Measurements from ENCODE around the gene GJC3.

GJC3 gene

GRCh38 chr7:99923200-99923599, 6.2 kb downstream of the GJC3 start:
- peaks cover 5% of the 10 kb centered on the region for H3K4me1 ChIP-seq (ENCODE audit: control insufficient read depth, insufficient read depth, low read length)
- no peak overlapping the region for H3K4me3 ChIP-seq (ENCODE audit: low read length)
- no peaks in the 10 kb centered on the region for H3K27me3 ChIP-seq (ENCODE audit: control insufficient read depth, insufficient read depth, low read length)
- no peak overlapping the region for H3K9ac ChIP-seq (ENCODE audit: low read length)
- no peaks in the 10 kb centered on the region for H3K36me3 ChIP-seq (ENCODE audit: control insufficient read depth, insufficient read depth, low read length)
- H3K27ac ChIP-seq (ENCODE audit: low read depth, low read length) = no peak overlapping the region

- H3K4me3 ChIP-seq (ENCODE audit: low read length) = peak overlapping the region; percentile 93
- H3K27ac ChIP-seq (ENCODE audit: low read depth, low read length) = peak overlapping the region; percentile 97
These were observed 9.3 kb downstream of the GJC3 start for GRCh38 chr7:99920149-99920548.

DNA sequence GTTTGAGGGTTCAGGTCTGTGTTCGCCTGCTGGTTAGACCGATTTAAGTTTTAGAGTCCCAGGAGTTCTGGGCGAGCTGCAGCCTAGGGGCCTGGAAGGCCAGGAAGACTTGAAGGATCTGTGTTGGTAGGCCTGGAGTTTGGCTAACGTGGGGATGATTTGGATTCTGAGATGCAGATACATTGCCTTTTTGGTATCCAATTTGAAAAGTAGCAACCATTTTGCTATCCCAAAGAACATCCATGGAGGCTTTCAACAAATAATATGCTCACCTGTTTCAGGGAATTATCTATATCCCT, 9.7 kb downstream of the GJC3 start:
- Histone ChIP-seq H3K27me3 (ENCODE audit: control insufficient read depth, insufficient read depth, low read length) (no peaks in the 10 kb centered on the region), H3K27ac (ENCODE audit: low read depth, low read length) (peak overlapping the region; percentile 97), H3K36me3 (ENCODE audit: control insufficient read depth, insufficient read depth, low read length) (peaks cover 4% of the 10 kb centered on the region), H3K4me3 (ENCODE audit: low read length) (peak overlapping the region; percentile 93), H3K9ac (ENCODE audit: low read length) (peak overlapping the region; percentile 74), H3K4me1 (ENCODE audit: control insufficient read depth, insufficient read depth, low read length) (peaks cover 23% of the 10 kb centered on the region)

More at GRCh38 chr7:99920149-99920548, 9.3 kb downstream of the GJC3 start:
- H3K4me1 ChIP-seq (ENCODE audit: control insufficient read depth, insufficient read depth, low read length) = peaks cover 23% of the 10 kb centered on the region
- H3K27me3 ChIP-seq (ENCODE audit: control insufficient read depth, insufficient read depth, low read length) = no peaks in the 10 kb centered on the region
- H3K9ac ChIP-seq (ENCODE audit: low read length) = no peak overlapping the region
- peaks cover 4% of the 10 kb centered on the region for H3K36me3 ChIP-seq (ENCODE audit: control insufficient read depth, insufficient read depth, low read length)

- peak within 1 kb of the TSS; percentile 93 for H3K4me3 ChIP-seq (ENCODE audit: low read length)
- H3K27ac ChIP-seq (ENCODE audit: low read depth, low read length) = peak within 1 kb of the TSS; percentile 97
- H3K4me1 ChIP-seq (ENCODE audit: control insufficient read depth, insufficient read depth, low read length) = peaks cover 23% of the 10 kb centered on the region
- no peaks in the 10 kb centered on the region for H3K27me3 ChIP-seq (ENCODE audit: control insufficient read depth, insufficient read depth, low read length)
- H3K36me3 ChIP-seq (ENCODE audit: control insufficient read depth, insufficient read depth, low read length) = peaks cover 4% of the 10 kb centered on the region
- peak within 1 kb of the TSS; percentile 75 for H3K9ac ChIP-seq (ENCODE audit: low read length)
These were observed 10.2 kb downstream of the GJC3 start, which contains the start of gene TRIM4 for GRCh38 chr7:99918959-99919813. Gene TRIM4 (minus strand): TSS chr7:99919530. CDS start chr7:99919401, 129 bp downstream.

DNA sequence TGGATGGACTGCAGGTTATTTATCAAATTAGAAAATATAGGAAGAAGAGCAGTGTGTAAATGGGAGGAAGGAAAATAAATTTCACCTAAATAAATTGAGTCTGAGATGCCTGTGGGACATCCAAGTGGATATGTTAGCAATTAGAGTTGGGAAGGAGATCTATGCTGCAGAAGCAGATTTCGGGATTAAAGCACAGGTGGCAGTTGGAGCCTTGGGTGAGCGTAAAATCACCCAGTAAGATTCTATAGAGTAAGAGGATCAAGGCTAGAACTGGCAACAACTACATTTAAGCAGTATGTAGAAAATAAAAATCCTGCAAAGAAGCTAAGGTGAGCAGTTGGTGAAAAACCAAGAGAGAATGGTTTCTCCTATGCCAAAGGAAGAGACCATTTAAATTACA, 18.4 kb downstream of the GJC3 start:
- no peak overlapping the region for H3K9ac ChIP-seq (ENCODE audit: low read length)
- no peak overlapping the region for H3K27ac ChIP-seq (ENCODE audit: low read depth, low read length)
- no peak overlapping the region for H3K4me3 ChIP-seq (ENCODE audit: low read length)
- H3K4me1 ChIP-seq (ENCODE audit: control insufficient read depth, insufficient read depth, low read length) = no peaks in the 10 kb centered on the region
- peaks cover 7% of the 10 kb centered on the region for H3K36me3 ChIP-seq (ENCODE audit: control insufficient read depth, insufficient read depth, low read length)
- H3K27me3 ChIP-seq (ENCODE audit: control insufficient read depth, insufficient read depth, low read length) = no peaks in the 10 kb centered on the region

DNA sequence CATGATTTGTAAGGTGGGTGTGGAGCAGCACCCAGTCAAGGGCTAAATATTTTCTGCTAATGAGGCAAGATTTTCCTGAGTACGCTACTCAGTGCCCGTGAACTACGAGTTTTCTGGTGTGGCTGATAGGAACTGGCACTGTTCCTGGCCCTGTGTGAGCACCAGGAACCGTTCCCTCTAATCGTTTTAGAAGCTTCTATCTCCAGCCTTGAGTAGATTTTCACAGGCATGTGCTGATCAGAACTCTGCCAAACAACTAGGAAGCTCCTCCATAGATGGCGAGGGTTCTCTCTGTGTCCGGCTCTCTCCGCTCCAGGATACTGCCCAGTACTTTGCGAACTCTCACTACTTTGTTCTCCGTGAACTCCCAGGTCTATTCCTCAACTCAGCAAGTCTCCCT, 27.8 kb downstream of the GJC3 start:
- H3K27ac ChIP-seq (ENCODE audit: low read depth, low read length) = no peak overlapping the region
- no peaks in the 10 kb centered on the region for H3K4me1 ChIP-seq (ENCODE audit: control insufficient read depth, insufficient read depth, low read length)
- no peak overlapping the region for H3K4me3 ChIP-seq (ENCODE audit: low read length)
- no peak overlapping the region for H3K9ac ChIP-seq (ENCODE audit: low read length)
- H3K36me3 ChIP-seq (ENCODE audit: control insufficient read depth, insufficient read depth, low read length) = peaks cover 20% of the 10 kb centered on the region
- H3K27me3 ChIP-seq (ENCODE audit: control insufficient read depth, insufficient read depth, low read length) = no peaks in the 10 kb centered on the region

DNA sequence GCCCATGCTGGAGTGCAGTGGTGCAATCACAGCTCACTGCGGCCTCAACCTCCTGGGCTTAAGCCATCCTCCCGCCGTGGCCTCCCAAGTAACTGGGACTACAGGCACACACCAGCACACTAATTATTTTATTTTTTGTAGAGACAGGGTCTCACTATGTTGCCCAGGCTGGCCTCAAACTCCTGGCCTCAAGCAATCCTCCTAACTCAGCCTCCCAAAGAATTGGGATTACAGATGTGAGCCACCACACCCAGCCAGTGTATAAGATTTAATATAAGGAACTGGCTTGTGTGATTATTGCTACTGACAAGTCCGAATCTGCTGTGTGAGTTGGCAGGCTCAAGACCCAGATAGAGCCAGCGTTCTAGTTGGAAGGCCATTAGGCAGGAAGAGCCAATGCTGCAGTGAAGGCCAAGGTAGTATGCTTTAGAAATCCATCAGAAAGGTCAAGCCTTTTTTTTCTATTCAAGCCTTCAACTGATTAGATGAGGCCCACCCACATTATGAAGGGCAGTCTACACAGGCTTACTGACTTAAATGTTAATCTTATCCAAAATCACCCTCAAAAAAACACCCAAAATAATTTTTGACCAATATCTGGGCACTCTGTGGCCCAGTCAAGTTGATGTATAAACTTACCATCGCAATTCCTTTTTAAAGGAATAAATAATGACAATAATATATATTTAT, 29.4 kb downstream of the GJC3 start:
- no peak overlapping the region for H3K27ac ChIP-seq (ENCODE audit: low read depth, low read length)
- H3K4me1 ChIP-seq (ENCODE audit: control insufficient read depth, insufficient read depth, low read length) = no peaks in the 10 kb centered on the region
- H3K9ac ChIP-seq (ENCODE audit: low read length) = no peak overlapping the region
- no peak overlapping the region for H3K4me3 ChIP-seq (ENCODE audit: low read length)
- H3K36me3 ChIP-seq (ENCODE audit: control insufficient read depth, insufficient read depth, low read length) = peaks cover 20% of the 10 kb centered on the region
- H3K27me3 ChIP-seq (ENCODE audit: control insufficient read depth, insufficient read depth, low read length) = no peaks in the 10 kb centered on the region

DNA sequence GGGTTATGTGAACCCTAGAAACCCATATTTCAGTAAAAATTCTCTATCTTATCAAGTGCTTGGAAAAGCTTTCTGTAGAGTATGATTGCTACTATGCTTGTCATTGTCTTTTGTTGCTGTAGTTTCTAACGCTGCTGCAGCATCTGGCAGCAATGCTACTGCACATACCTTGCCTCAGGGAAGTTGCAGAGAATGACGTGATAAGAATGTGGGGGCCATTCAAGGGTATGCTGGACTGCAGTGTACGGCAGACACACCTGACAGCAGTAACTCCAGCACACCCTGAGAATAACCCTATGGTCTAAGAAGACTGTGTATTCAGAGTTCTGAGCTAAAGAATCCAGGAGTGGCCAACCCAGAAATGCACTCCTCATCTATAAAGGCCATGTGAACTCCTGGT, 30.6 kb downstream of the GJC3 start:
- Histone ChIP-seq H3K4me1 (ENCODE audit: control insufficient read depth, insufficient read depth, low read length) (no peaks in the 10 kb centered on the region), H3K27me3 (ENCODE audit: control insufficient read depth, insufficient read depth, low read length) (no peaks in the 10 kb centered on the region), H3K36me3 (ENCODE audit: control insufficient read depth, insufficient read depth, low read length) (peaks cover 18% of the 10 kb centered on the region), H3K4me3 (ENCODE audit: low read length) (no peak overlapping the region), H3K9ac (ENCODE audit: low read length) (no peak overlapping the region), H3K27ac (ENCODE audit: low read depth, low read length) (no peak overlapping the region)

DNA sequence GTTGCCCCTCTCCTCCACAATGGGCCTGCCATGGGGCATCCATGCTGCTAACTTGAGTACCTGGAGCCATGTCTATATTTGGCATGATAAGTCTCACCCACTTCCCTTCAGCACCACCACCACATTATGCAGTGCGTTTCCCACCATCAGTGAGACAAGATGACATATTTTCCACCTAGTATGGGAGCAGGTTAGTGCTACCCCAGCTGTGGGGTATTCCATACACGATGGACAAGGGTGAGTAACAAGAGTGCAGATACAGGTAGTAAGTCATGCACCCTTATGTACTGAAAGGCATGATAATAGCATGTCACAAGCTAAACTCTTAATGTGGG, 31.4 kb downstream of the GJC3 start:
- Histone ChIP-seq H3K27ac (ENCODE audit: low read depth, low read length) (no peak overlapping the region), H3K36me3 (ENCODE audit: control insufficient read depth, insufficient read depth, low read length) (peaks cover 11% of the 10 kb centered on the region), H3K27me3 (ENCODE audit: control insufficient read depth, insufficient read depth, low read length) (no peaks in the 10 kb centered on the region), H3K9ac (ENCODE audit: low read length) (no peak overlapping the region), H3K4me3 (ENCODE audit: low read length) (no peak overlapping the region), H3K4me1 (ENCODE audit: control insufficient read depth, insufficient read depth, low read length) (no peaks in the 10 kb centered on the region)

DNA sequence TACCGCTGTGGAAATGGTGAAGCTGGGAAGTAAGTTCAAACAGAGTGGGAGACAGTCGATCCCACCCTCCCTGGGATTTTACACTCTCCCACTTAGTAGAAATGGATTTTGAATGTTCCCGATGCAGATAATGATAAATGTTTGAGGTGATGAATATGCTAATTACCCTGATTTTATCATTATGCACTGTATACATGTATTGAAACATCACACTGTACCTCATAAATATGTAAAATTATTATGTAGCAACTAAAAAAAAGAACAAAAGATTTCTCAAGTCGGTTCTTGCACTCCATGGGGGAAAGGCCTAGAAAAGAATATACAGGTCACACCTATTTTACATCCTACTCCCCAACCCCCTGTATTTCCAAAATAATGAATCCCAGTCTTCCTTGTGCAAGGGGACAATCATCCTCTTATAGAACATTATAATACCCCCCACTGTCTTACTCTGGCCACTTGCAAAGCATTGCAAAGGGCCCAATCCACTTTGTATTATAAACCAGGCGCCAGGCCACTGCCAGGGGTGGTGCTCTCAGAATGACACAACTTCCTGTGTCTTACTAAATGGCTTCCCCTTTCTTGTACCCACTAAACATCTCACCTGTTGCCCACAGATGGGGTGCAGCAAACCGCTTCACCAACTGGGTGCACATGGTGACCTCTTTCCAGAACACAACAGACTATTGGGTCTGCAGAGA, 31.9 kb downstream of the GJC3 start:
- Histone ChIP-seq H3K27ac (ENCODE audit: low read depth, low read length) (no peak overlapping the region), H3K36me3 (ENCODE audit: control insufficient read depth, insufficient read depth, low read length) (peaks cover 6% of the 10 kb centered on the region), H3K4me1 (ENCODE audit: control insufficient read depth, insufficient read depth, low read length) (no peaks in the 10 kb centered on the region), H3K4me3 (ENCODE audit: low read length) (no peak overlapping the region), H3K9ac (ENCODE audit: low read length) (no peak overlapping the region), H3K27me3 (ENCODE audit: control insufficient read depth, insufficient read depth, low read length) (no peaks in the 10 kb centered on the region)

- Histone ChIP-seq H3K4me1 (ENCODE audit: control insufficient read depth, insufficient read depth, low read length) (no peaks in the 10 kb centered on the region), H3K36me3 (ENCODE audit: control insufficient read depth, insufficient read depth, low read length) (peaks cover 5% of the 10 kb centered on the region), H3K27me3 (ENCODE audit: control insufficient read depth, insufficient read depth, low read length) (no peaks in the 10 kb centered on the region), H3K4me3 (ENCODE audit: low read length) (no peak overlapping the region), H3K27ac (ENCODE audit: low read depth, low read length) (no peak overlapping the region), H3K9ac (ENCODE audit: low read length) (no peak overlapping the region)
These were observed 34.7 kb downstream of the GJC3 start for GRCh38 chr7:99894738-99895137.

DNA sequence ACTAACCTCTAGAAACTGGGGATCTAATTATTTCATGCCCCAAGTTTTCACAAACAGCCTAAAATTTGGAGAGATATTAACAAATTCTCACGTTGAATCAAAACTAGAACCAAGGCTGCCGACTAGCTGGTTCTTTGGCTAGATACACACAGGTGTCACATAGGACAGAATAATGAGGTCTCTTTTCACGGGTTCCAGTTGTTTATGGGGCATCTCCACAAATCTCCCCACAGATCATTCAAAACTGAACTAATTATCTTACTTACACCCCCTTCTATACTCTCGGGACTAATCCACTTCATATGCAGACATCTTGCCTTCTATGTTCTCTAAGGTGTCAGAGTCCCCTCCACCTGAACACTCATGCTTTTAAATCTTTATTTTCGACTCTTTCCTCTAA, 36.1 kb downstream of the GJC3 start:
- peaks cover 5% of the 10 kb centered on the region for H3K36me3 ChIP-seq (ENCODE audit: control insufficient read depth, insufficient read depth, low read length)
- no peak overlapping the region for H3K4me3 ChIP-seq (ENCODE audit: low read length)
- H3K4me1 ChIP-seq (ENCODE audit: control insufficient read depth, insufficient read depth, low read length) = no peaks in the 10 kb centered on the region
- H3K27me3 ChIP-seq (ENCODE audit: control insufficient read depth, insufficient read depth, low read length) = no peaks in the 10 kb centered on the region
- H3K9ac ChIP-seq (ENCODE audit: low read length) = no peak overlapping the region
- H3K27ac ChIP-seq (ENCODE audit: low read depth, low read length) = no peak overlapping the region

Measured in rectal smooth muscle tissue (tissue), 1 donor.